ENCODE data around the gene IRX2. TPM values are rescaled to one million over a fixed set of nuclear protein-coding genes. Genes with fewer than 3 reads are reported as not detected.

The IRX2 gene
- total RNA-seq, 4 donors from 2014 or later: 2.5 to 7.6 (median 5.5) TPM

DNA sequence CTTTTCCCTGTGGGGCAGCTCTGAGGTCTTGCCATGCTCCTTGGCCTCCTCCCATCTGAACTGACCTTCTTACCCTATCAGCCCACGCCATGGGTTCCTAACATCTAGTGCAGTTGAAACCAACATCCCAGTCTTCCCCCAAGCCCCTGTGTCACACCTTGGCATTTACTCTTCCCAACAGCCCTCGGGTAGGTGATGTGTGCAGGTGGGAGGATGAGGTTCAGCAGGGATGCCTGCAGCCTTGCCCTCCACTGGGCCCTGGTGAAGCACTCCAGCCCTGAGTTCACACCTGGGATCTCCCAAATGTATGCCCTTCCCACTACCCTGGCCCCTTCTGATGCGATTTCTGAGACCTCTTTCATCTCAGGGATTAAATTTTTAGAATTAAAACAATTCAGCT, 15.5 kb downstream of the IRX2 start:
- Histone ChIP-seq H3K4me3 (replicated peaks in 1 of 3) (no peak overlapping the region), H3K27ac (no peak overlapping the region), H3K4me1 (peaks cover 0 to 9% of the 10 kb centered on the region in 2 donors), H3K36me3 (no peaks in the 10 kb centered on the region), H3K27me3 (peaks cover 11% of the 10 kb centered on the region), H3K9me3 (no peaks in the 10 kb centered on the region)
- no peak for DNase-seq
- 70 to 87% methylated on average over 3 of the region's 3 CpGs for WGBS, 2 donors
- intact Hi-C loops (cut with DNase I): no loop called here
- TF ChIP-seq POLR2A (IDR thresholded peaks at IDR 0.05): no peak
- TF ChIP-seq, protein P1, sequence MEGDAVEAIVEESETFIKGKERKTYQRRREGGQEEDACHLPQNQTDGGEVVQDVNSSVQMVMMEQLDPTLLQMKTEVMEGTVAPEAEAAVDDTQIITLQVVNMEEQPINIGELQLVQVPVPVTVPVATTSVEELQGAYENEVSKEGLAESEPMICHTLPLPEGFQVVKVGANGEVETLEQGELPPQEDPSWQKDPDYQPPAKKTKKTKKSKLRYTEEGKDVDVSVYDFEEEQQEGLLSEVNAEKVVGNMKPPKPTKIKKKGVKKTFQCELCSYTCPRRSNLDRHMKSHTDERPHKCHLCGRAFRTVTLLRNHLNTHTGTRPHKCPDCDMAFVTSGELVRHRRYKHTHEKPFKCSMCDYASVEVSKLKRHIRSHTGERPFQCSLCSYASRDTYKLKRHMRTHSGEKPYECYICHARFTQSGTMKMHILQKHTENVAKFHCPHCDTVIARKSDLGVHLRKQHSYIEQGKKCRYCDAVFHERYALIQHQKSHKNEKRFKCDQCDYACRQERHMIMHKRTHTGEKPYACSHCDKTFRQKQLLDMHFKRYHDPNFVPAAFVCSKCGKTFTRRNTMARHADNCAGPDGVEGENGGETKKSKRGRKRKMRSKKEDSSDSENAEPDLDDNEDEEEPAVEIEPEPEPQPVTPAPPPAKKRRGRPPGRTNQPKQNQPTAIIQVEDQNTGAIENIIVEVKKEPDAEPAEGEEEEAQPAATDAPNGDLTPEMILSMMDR (IDR thresholded peaks at IDR 0.05): no peak

DNA sequence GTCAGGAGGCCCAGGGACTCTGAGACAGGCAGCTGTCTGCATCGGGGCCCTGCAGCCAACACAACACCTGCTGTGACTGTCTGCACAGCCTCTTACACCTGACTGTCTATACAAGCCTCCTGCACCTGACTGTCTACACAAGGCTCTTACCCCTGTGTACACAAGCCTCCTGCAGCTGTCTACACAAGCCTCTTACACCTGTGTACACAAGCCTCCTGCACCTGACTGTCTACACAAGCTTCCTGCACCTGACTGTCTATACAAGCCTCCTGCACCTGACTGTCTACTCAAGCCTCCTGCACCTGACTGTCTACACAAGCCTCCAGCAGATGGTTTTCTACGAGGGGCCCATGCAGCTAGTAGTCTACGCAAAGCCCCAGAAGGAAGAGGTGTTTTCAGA, 18.6 kb downstream of the IRX2 start:
- intact Hi-C loops (cut with DNase I): no loop called here

DNA sequence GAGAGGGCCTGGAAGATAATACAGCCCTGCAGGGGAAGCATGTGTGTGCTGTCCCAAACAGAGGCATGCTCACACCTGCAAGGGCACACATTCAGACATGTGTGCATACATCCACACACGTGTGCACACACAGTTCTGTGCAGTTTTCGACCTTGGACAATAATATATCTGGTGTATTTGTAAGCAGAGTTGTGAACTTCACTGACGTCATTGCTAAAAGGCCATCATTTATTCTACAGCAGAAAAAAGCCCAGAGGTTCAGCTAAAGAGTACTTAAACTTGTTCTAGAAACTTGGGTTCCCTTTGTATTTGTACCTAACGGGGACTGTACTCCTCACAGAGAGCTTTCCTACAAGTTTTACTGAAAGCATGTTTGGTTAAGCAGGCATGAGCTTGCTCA, 19.5 kb downstream of the IRX2 start:
- no peaks in the 10 kb centered on the region for H3K36me3 ChIP-seq
- 64 to 73% methylated on average over 4 of the region's 4 CpGs for WGBS, 2 donors
- H3K27me3 ChIP-seq: no peaks in the 10 kb centered on the region
- no peak overlapping the region for H3K4me3 ChIP-seq (replicated peaks in 1 of 3)
- H3K4me1 ChIP-seq: no peaks in the 10 kb centered on the region
- TF ChIP-seq POLR2A (IDR thresholded peaks at IDR 0.05): no peak
- TF ChIP-seq, protein P1 (IDR thresholded peaks at IDR 0.05): no peak
- H3K27ac ChIP-seq: no peak overlapping the region
- no peaks in the 10 kb centered on the region for H3K9me3 ChIP-seq
- intact Hi-C loops (cut with DNase I): no loop called here
- DNase-seq: no peak

More for the DNA sequence above, 18.6 kb downstream of the IRX2 start:
- WGBS, 2 donors: 19 to 52% methylated on average over 3 of the region's 3 CpGs
- TF ChIP-seq, protein P1 (IDR thresholded peaks at IDR 0.05): no peak
- TF ChIP-seq POLR2A (IDR thresholded peaks at IDR 0.05): no peak
- Histone ChIP-seq H3K27ac (no peak overlapping the region), H3K9me3 (no peaks in the 10 kb centered on the region), H3K36me3 (no peaks in the 10 kb centered on the region), H3K4me3 (replicated peaks in 1 of 3) (no peak overlapping the region), H3K4me1 (no peaks in the 10 kb centered on the region), H3K27me3 (no peaks in the 10 kb centered on the region)
- no peak for DNase-seq

DNA sequence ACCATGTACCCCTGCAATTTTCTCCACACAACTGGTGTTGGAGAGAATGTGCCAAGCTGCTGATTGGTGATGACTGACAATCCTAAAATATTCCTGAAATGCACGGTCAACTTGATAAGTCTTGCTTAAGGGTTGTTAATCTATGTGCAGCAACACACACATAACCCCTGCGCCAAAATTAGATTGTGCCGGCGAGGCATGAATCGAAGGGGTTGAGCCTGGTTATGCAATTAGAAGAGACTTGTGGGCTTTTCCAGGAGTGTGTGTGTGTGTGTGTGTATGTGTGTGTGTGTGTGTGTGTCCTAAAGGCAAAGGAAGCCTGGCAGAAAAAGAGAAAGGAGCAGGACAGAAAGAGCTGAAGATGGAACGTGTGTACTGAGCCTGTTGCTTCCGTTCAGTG, 22.3 kb downstream of the IRX2 start:
- no peaks in the 10 kb centered on the region for H3K4me1 ChIP-seq
- H3K9me3 ChIP-seq: no peaks in the 10 kb centered on the region
- no peaks in the 10 kb centered on the region for H3K27me3 ChIP-seq
- TF ChIP-seq, protein P1 (IDR thresholded peaks at IDR 0.05): no peak
- no peak for TF ChIP-seq POLR2A (IDR thresholded peaks at IDR 0.05)
- H3K27ac ChIP-seq: no peak overlapping the region
- WGBS, 2 donors: 72 to 73% methylated on average over 7 of the region's 7 CpGs
- intact Hi-C loops (cut with DNase I): no loop called here
- no peak for DNase-seq
- no peaks in the 10 kb centered on the region for H3K36me3 ChIP-seq
- H3K4me3 ChIP-seq (replicated peaks in 1 of 3): no peak overlapping the region

DNA sequence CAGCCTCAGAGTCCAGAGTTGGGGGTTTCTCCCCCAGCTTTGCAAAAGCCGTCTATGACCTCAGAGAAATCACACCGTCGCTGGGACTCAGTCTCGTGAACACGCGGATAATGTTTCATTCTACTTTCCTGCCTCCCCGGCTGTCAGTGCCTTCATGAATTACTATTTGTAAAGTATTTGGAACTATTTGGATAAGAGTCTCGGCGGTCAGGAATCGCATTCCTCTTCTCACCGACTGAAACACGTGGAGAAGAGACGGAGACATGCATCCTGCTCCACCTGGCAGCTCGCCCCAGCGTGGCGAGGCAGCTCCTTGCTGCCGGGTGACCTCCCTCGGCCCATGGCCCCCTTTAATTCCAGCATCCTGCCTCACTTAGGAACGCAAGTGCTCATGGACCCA, 23.9 kb downstream of the IRX2 start:
- no peaks in the 10 kb centered on the region for H3K4me1 ChIP-seq
- no peak overlapping the region for H3K4me3 ChIP-seq (replicated peaks in 1 of 3)
- no peak for DNase-seq
- no peaks in the 10 kb centered on the region for H3K36me3 ChIP-seq
- no peaks in the 10 kb centered on the region for H3K27me3 ChIP-seq
- WGBS, 2 donors: 44 to 46% methylated on average over 19 of the region's 19 CpGs
- TF ChIP-seq, protein P1 (IDR thresholded peaks at IDR 0.05): no peak
- no peak for TF ChIP-seq POLR2A (IDR thresholded peaks at IDR 0.05)
- no peak overlapping the region for H3K27ac ChIP-seq
- no peaks in the 10 kb centered on the region for H3K9me3 ChIP-seq
- intact Hi-C loops (cut with DNase I): no loop called here
